D721Med (cell line): ENCODE measurements around the gene TYW5.

Source experiments
- DNase-seq: peaks from one replicate; pipeline ENCODE4 v3.0.0; 2011; ENCODE audit warnings: low spot score; ENCODE audit not compliant: insufficient read length
- FAIRE-seq: peaks from 2 replicates; lab custom pipeline; 2011; peaks lifted over from hg19 to GRCh38; lab: Jason Lieb, UNC
- TF ChIP-seq, protein P1 (sequence below): IDR thresholded peaks from 2 replicates; pipeline ENCODE4 v1.5.1; 2012; ENCODE audit warnings: mild to moderate bottlenecking, control low read depth; ENCODE audit not compliant: insufficient read depth; ENCODE audit errors: missing control alignments

The TYW5 gene

DNA sequence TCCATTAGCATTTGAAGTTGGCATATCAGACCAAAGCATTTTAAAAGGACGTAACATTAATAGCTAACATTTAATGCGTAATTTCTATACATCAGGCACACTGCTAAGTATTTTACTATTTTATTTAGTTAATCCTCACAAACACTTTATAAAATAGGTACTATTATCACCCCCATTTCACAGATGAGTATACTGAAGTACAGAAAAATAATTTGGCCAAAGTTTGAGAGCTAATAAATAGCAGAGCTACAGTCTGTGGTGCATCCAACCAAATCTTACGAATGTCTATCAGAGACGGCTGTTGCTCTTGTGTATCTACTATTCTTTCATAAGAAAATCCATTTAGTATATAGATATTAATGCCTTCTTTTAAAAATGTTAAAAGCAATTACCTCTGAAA, 11.9 kb downstream of the TYW5 start:
- FAIRE-seq (no peak), DNase-seq (no peak)
- TF ChIP-seq, protein P1, sequence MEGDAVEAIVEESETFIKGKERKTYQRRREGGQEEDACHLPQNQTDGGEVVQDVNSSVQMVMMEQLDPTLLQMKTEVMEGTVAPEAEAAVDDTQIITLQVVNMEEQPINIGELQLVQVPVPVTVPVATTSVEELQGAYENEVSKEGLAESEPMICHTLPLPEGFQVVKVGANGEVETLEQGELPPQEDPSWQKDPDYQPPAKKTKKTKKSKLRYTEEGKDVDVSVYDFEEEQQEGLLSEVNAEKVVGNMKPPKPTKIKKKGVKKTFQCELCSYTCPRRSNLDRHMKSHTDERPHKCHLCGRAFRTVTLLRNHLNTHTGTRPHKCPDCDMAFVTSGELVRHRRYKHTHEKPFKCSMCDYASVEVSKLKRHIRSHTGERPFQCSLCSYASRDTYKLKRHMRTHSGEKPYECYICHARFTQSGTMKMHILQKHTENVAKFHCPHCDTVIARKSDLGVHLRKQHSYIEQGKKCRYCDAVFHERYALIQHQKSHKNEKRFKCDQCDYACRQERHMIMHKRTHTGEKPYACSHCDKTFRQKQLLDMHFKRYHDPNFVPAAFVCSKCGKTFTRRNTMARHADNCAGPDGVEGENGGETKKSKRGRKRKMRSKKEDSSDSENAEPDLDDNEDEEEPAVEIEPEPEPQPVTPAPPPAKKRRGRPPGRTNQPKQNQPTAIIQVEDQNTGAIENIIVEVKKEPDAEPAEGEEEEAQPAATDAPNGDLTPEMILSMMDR, result no peak

- FAIRE-seq (peak; percentile 68), DNase-seq (no peak)
- TF ChIP-seq, protein P1, result peak; percentile 40
These were observed 14.9 kb downstream of the TYW5 start for GRCh38 chr2:199940373-199940772.

DNA sequence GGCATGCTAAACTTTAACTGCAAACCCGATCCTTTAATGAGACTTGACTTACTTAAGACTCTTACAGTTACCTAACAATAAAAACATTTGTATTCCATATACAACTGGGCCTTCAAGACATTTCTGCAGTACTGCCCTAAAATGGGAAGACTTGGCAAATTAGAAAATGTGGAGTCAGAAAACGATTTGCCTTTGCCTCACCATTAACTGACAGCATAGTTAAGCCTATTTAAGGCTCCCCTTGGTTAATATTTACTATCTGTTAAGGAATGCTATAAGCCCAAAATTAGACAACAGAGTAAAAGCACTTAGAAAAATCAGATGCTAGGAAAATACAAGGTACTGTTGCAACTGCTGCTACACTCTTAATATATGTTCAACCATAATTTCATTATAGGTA, 18.7 kb downstream of the TYW5 start:
- TF ChIP-seq, protein P1, result no peak
- no peak for DNase-seq
- no peak for FAIRE-seq

DNA sequence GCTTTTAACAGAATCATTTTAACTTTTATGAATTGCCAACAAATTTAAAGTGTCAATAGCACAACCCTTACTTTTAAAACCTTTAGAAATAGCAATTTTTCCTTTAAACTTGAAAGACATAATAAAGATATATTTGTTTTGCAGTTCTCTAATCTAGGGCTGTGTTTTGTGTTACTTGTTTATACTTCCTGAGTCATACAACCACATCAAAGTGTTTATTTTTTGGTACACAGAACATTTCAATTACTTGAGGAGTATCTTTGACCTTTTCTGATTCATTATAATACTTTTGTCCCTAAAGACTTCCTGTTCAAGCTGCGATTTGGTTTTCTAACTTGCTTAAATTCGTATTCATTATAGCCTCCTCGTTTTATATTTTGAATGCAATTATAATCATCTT, 21.8 kb downstream of the TYW5 start:
- no peak for DNase-seq
- no peak for FAIRE-seq
- TF ChIP-seq, protein P1, result no peak

- DNase-seq, result no peak
- TF ChIP-seq, protein P1, result no peak
- no peak for FAIRE-seq
These were observed 22.9 kb downstream of the TYW5 start for GRCh38 chr2:199932312-199932855.

DNA sequence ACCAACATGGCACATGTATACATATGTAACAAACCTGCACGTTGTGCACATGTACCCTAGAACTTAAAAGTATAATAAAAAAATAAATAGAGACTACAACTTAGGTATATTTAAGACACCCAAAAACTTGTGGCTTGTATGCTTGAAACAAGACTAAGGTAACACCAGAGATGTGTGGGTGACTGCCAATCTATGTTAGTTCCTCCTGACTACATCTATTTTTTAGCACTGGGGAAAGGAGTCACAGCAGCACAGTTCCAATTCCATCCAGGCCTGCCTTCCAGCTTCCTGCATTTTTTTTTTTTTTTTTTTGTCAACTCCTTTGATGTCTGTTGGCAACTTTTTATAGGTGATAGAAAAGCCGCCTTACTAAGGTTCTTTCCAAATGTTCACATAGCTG, 26.0 kb downstream of the TYW5 start:
- TF ChIP-seq, protein P1, result no peak
- FAIRE-seq (no peak), DNase-seq (no peak)

DNA sequence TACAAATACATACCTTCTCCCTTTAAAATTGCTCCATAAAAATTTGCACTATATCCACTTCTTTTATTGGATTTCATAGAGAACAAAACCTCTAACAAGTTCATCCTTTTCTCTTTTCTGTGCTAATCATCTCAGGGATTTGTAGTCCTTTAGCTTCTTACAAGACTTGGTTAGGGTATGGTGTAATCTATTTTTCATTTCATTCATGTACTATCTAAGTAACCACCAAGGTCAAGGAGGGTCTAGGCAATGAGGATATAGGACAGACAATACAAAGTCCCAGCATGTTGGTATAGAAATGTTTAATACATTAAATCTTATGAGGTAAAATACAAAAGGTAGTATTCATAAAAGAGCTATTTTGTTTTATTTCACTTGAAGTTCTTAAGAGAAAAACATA, 26.7 kb downstream of the TYW5 start:
- peak; percentile 61 for FAIRE-seq
- TF ChIP-seq, protein P1, result no peak
- no peak for DNase-seq
